Astrocyte (in vitro differentiated cells and primary cell): ENCODE data around the gene CCL19.

Source experiments
- EZH2 ChIP-seq: IDR thresholded peaks from 2 replicates; pipeline ENCODE4 v1.6.1; 2012; ENCODE audit warnings: mild to moderate bottlenecking, low read length, inconsistent platforms; ENCODE audit not compliant: insufficient read depth
- TF ChIP-seq, protein P1 (sequence below): IDR thresholded peaks from 2 replicates; pipeline ENCODE4 v1.5.1; 2011; ENCODE audit warnings: low read depth, mild to moderate bottlenecking, inconsistent platforms, low read length, moderate library complexity; ENCODE audit not compliant: insufficient read depth

DNA sequence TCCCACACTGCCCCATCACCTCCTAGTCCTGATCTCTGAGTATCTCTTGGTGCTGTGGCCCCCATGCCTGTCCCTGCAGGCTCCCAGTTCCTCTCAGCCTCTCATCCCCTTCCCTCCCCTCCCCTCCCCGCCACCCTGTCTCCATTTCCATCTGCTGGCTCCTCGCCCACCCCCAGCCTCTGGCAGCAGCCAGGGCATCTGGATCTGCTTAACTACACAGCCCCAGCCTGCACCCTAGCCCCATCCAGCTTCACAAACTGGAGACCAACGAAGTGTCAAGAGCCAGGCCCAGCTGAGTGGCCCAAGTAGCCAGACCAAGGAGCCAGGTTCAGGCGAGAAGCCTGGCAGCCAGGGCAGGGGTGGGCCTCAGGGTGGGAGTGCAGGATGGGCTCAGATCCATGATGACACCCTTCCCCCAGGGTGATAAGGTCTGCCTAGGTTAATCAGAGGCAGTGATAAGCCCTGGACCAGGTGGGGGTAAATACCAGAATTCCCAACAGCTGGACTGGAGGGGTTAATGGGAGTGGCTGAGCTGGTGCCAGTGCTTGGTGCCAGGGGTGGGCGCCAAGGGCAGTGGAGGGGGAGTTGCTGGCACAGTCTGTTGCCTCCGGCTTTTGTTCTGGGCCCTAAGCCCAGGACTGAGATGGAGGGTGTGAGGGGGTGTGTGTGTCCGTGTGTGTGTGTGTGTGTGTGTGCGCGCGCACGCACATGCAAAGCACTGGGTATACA, 36.6 kb downstream of the CCL19 start:
- TF ChIP-seq, protein P1, sequence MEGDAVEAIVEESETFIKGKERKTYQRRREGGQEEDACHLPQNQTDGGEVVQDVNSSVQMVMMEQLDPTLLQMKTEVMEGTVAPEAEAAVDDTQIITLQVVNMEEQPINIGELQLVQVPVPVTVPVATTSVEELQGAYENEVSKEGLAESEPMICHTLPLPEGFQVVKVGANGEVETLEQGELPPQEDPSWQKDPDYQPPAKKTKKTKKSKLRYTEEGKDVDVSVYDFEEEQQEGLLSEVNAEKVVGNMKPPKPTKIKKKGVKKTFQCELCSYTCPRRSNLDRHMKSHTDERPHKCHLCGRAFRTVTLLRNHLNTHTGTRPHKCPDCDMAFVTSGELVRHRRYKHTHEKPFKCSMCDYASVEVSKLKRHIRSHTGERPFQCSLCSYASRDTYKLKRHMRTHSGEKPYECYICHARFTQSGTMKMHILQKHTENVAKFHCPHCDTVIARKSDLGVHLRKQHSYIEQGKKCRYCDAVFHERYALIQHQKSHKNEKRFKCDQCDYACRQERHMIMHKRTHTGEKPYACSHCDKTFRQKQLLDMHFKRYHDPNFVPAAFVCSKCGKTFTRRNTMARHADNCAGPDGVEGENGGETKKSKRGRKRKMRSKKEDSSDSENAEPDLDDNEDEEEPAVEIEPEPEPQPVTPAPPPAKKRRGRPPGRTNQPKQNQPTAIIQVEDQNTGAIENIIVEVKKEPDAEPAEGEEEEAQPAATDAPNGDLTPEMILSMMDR: no peak
- TF ChIP-seq EZH2: no peak
